Measurements from ENCODE around the gene MLLT6. TPM values are rescaled to one million over a fixed set of nuclear protein-coding genes. Genes with fewer than 3 reads are reported as not detected.
A peak's percentile ranks its signal among the peaks of the same experiment; 100 is the strongest.

MLLT6 gene
- 100 to 1,000 TPM; 262 to 265 TPM for total RNA-seq

- Mint-ChIP-seq H3K4me3 (peak within 1 kb of the TSS; percentile 87), H3K27me3 (no peaks in the 10 kb centered on the region), H3K4me1 (peaks cover 51% of the 10 kb centered on the region), H3K27ac (peak within 1 kb of the TSS; percentile 99), H3K9me3 (no peaks in the 10 kb centered on the region), H3K36me3 (ENCODE audit: low read depth) (peaks cover 48% of the 10 kb centered on the region)
- ChIA-PET POLR2A (interaction anchor here (0.7 to 13.2 kb wide), 20 partner anchors 8 to 756 kb away, joined by 3 to 419 read pairs (median 4); partner anchors contain the start of genes CDK12, CISD3, EPOP and PSMB3), CTCF (interaction anchor here (1.2 to 2.3 kb wide), 4 partner anchors 8 to 30 kb away, joined by 4 to 9 read pairs (median 7); no protein-coding TSS in a partner anchor)
- DNase-seq = peak; percentile 80
Measured at GRCh38 chr17:38704606-38705522, at the start of gene MLLT6. TSS of gene MLLT6 (plus strand) at chr17:38705273. CDS start at chr17:38705633, 360 bp downstream.

- CTCF ChIA-PET = interaction anchor here (0.6 to 1.3 kb wide), 4 partner anchors 98 to 1010 kb away, joined by 3 to 4 read pairs (median 3); no protein-coding TSS in a partner anchor
- DNase-seq = no peak
- no peak overlapping the region for H3K27ac Mint-ChIP-seq
- no peaks in the 10 kb centered on the region for H3K36me3 Mint-ChIP-seq (ENCODE audit: low read depth)
- H3K27me3 Mint-ChIP-seq = peaks cover 33% of the 10 kb centered on the region
- no peaks in the 10 kb centered on the region for H3K9me3 Mint-ChIP-seq
- POLR2A ChIA-PET = no interaction called here
- H3K4me3 Mint-ChIP-seq = no peak overlapping the region
- H3K4me1 Mint-ChIP-seq = peaks cover 4% of the 10 kb centered on the region
Measured at GRCh38 chr17:38656959-38657823, 47.9 kb upstream of the MLLT6 start.

- POLR2A ChIA-PET = no interaction called here
- Mint-ChIP-seq H3K27ac (no peak overlapping the region), H3K27me3 (peaks cover 34% of the 10 kb centered on the region), H3K36me3 (ENCODE audit: low read depth) (no peaks in the 10 kb centered on the region), H3K4me3 (no peak overlapping the region), H3K4me1 (peaks cover 4% of the 10 kb centered on the region), H3K9me3 (no peaks in the 10 kb centered on the region)
- DNase-seq = no peak
- CTCF ChIA-PET = no interaction called here
Measured at GRCh38 chr17:38657824-38658740, 47.0 kb upstream of the MLLT6 start.

GRCh38 chr17:38658741-38659345, 46.2 kb upstream of the MLLT6 start:
- Mint-ChIP-seq H3K4me1 (peaks cover 4% of the 10 kb centered on the region), H3K9me3 (no peaks in the 10 kb centered on the region), H3K4me3 (no peak overlapping the region), H3K27ac (no peak overlapping the region), H3K36me3 (ENCODE audit: low read depth) (no peaks in the 10 kb centered on the region), H3K27me3 (peaks cover 29% of the 10 kb centered on the region)
- ChIA-PET POLR2A (no interaction called here), CTCF (no interaction called here)
- DNase-seq = no peak

- H3K27me3 Mint-ChIP-seq = peaks cover 29% of the 10 kb centered on the region
- ChIA-PET CTCF (no interaction called here), POLR2A (no interaction called here)
- H3K4me1 Mint-ChIP-seq = peaks cover 4% of the 10 kb centered on the region
- no peak overlapping the region for H3K27ac Mint-ChIP-seq
- no peak for DNase-seq
- no peak overlapping the region for H3K4me3 Mint-ChIP-seq
- H3K36me3 Mint-ChIP-seq (ENCODE audit: low read depth) = no peaks in the 10 kb centered on the region
- H3K9me3 Mint-ChIP-seq = no peaks in the 10 kb centered on the region
Measured at GRCh38 chr17:38659415-38659814, 45.7 kb upstream of the MLLT6 start.

GRCh38 chr17:38660097-38661025, 44.7 kb upstream of the MLLT6 start:
- Mint-ChIP-seq H3K27ac (no peak overlapping the region), H3K9me3 (no peaks in the 10 kb centered on the region), H3K4me3 (no peak overlapping the region), H3K27me3 (peaks cover 28% of the 10 kb centered on the region), H3K36me3 (ENCODE audit: low read depth) (no peaks in the 10 kb centered on the region), H3K4me1 (no peaks in the 10 kb centered on the region)
- ChIA-PET CTCF (interaction anchor here (0.7 kb wide), 1 partner anchor 102 kb away, joined by 3 read pairs; no protein-coding TSS in a partner anchor), POLR2A (no interaction called here)
- no peak for DNase-seq

- peaks cover 35% of the 10 kb centered on the region for H3K27me3 Mint-ChIP-seq
- H3K36me3 Mint-ChIP-seq (ENCODE audit: low read depth) = no peaks in the 10 kb centered on the region
- no peaks in the 10 kb centered on the region for H3K4me1 Mint-ChIP-seq
- H3K4me3 Mint-ChIP-seq = no peak overlapping the region
- H3K27ac Mint-ChIP-seq = no peak overlapping the region
- DNase-seq = peak; percentile 53
- POLR2A ChIA-PET = interaction anchor here (0.6 to 0.8 kb wide), 2 partner anchors 105 to 209 kb away, joined by 3 read pairs; no protein-coding TSS in a partner anchor
- no peaks in the 10 kb centered on the region for H3K9me3 Mint-ChIP-seq
- CTCF ChIA-PET = interaction anchor here (0.7 to 11.6 kb wide), 14 partner anchors 12 to 873 kb away, joined by 3 to 217 read pairs (median 4); no protein-coding TSS in a partner anchor
Measured at GRCh38 chr17:38663125-38663751, 41.8 kb upstream of the MLLT6 start.

- no peak overlapping the region for H3K4me3 Mint-ChIP-seq
- peaks cover 39% of the 10 kb centered on the region for H3K27me3 Mint-ChIP-seq
- no peak overlapping the region for H3K27ac Mint-ChIP-seq
- CTCF ChIA-PET = interaction anchor here (0.7 to 11.6 kb wide), 9 partner anchors 13 to 874 kb away, joined by 3 to 217 read pairs (median 4); no protein-coding TSS in a partner anchor
- no peak for DNase-seq
- H3K4me1 Mint-ChIP-seq = no peaks in the 10 kb centered on the region
- POLR2A ChIA-PET = interaction anchor here (0.6 kb wide), 1 partner anchor 208 kb away, joined by 3 read pairs; no protein-coding TSS in a partner anchor
- H3K36me3 Mint-ChIP-seq (ENCODE audit: low read depth) = no peaks in the 10 kb centered on the region
- H3K9me3 Mint-ChIP-seq = no peaks in the 10 kb centered on the region
Measured at GRCh38 chr17:38663964-38664644, 41.0 kb upstream of the MLLT6 start.

- POLR2A ChIA-PET = interaction anchor here (0.9 to 1.3 kb wide), 5 partner anchors 13 to 158 kb away, joined by 3 to 5 read pairs (median 3); no protein-coding TSS in a partner anchor
Measured at GRCh38 chr17:38667099-38667786, 37.8 kb upstream of the MLLT6 start.

GRCh38 chr17:38667787-38668122, 37.3 kb upstream of the MLLT6 start:
- H3K36me3 Mint-ChIP-seq (ENCODE audit: low read depth) = no peaks in the 10 kb centered on the region
- POLR2A ChIA-PET = interaction anchor here (0.9 to 1.3 kb wide), 5 partner anchors 14 to 158 kb away, joined by 3 to 5 read pairs (median 3); no protein-coding TSS in a partner anchor
- CTCF ChIA-PET = interaction anchor here (0.6 to 11.6 kb wide), 21 partner anchors 9 to 817 kb away, joined by 3 to 217 read pairs (median 5); partner anchors contain the start of gene SRCIN1
- H3K4me3 Mint-ChIP-seq = no peak overlapping the region
- DNase-seq = no peak
- peaks cover 14% of the 10 kb centered on the region for H3K4me1 Mint-ChIP-seq
- H3K9me3 Mint-ChIP-seq = no peaks in the 10 kb centered on the region
- peaks cover 64% of the 10 kb centered on the region for H3K27me3 Mint-ChIP-seq
- H3K27ac Mint-ChIP-seq = no peak overlapping the region

More at GRCh38 chr17:38667099-38667786, 37.8 kb upstream of the MLLT6 start:
- peak; percentile 64 for DNase-seq
- Mint-ChIP-seq H3K4me3 (no peak overlapping the region), H3K36me3 (ENCODE audit: low read depth) (no peaks in the 10 kb centered on the region), H3K4me1 (peaks cover 10% of the 10 kb centered on the region), H3K27me3 (peaks cover 64% of the 10 kb centered on the region), H3K27ac (no peak overlapping the region), H3K9me3 (no peaks in the 10 kb centered on the region)
- CTCF ChIA-PET = interaction anchor here (0.6 to 11.6 kb wide), 25 partner anchors 9 to 818 kb away, joined by 3 to 217 read pairs (median 5); partner anchors contain the start of gene SRCIN1
